GM18909 (cell line): ENCODE data around the gene ATP2C2.
"Not testable (repeated sequence)": the region's sequence is repeated elsewhere in the genome, so short reads cannot be mapped to it uniquely, and the experiment has no call there.

ENCODE experiments used
- ATAC-seq: cut with Tn5 transposase; IDR thresholded peaks from one replicate; pipeline ENCODE4 v1.9.1; 2021; ENCODE audit warnings: mild to moderate bottlenecking; ENCODE audit not compliant: unreplicated experiment, poor library complexity

Gene ATP2C2

DNA sequence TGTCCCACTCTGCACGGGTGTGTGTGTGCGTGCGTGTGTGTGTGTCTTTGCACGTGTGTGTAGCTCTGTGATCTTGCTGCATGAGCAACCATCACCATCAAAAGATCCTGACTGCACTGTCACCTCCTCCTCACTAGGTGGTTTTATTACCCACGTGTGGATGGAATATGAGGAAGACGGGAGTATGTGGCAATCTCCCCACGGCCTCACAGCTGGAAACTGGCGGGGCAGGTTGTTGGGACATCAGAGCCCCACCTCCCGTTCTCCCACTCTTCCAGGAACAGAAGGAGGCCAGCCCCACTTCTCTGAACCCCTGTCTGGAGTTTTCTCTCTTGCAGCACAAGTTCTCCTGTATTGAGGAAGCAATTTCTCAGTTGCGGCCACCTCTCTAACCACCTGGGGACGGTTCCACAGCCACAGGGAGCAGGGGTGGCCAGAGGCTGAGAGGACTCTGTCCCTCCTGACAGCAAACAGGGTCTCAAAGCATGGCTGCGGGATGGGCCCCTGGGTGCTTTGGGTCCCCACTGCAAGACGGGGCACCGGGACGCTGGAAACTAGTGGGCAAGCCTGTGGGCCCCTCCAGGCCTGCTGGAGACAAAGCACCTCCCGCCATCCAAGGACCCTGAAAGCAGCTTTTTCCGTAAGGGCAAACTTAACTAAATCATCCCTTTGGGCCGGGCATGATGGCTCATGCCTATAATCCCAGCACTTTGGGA is 27.9 kb upstream of the ATP2C2 start:
- ATAC-seq: no peak

DNA sequence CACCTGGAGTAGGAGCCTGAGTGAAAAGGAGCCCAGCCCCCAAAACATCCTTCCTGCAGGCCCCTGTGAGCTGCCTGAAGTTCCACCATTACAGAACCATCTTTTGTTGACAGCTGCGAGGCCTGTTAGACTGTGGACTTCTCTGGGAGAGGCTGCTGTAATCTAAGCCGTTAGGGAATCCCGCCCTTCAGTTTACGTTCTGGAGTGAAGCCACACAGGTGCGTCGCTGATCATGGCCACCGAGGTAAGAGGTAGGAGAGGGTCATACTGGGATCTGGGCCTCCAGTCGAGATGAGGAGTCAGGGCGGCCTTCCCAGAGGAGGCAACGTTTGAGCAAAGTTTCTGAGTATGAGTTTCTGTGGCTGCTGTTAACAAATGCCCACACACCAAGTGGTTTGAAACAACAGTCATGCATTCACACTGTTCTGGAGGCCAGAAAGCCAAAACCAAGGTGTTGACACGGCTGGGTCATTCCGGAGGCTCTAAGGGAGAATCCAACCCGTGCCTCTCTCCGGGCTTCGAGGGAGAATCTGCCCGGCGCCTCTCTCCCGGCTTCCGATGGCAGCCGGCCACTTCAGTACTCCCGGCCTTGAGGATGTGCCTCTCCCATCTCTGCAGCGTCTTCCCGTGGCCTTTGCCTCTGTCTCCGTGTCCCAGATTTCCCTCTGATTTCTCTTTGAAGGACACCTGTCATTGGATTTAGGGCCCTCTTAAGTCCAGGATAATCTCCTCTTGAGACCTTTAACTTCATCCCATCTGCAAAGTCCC is 26.6 kb upstream of the ATP2C2 start:
- ATAC-seq: no peak

DNA sequence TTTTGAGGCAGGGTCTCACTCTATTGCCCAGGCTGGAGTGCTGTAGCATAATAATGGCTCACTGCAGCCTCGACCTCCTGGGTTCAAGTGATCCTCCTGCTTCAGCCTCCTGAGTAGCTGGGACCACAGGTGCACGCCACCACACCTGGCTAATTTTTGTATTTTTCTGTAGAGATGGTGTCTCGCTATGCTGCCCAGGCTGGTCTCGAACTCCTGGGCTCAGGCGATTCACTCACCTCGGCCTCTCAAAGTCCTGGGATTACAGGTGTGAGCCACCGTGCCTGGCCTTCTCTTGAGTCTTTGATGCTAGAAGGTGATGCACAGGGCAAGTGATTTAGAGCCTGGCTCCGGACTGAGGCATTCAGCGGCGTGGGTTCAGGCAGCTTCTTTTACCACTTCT is 24.5 kb upstream of the ATP2C2 start:
- not testable (repeated sequence) for ATAC-seq

DNA sequence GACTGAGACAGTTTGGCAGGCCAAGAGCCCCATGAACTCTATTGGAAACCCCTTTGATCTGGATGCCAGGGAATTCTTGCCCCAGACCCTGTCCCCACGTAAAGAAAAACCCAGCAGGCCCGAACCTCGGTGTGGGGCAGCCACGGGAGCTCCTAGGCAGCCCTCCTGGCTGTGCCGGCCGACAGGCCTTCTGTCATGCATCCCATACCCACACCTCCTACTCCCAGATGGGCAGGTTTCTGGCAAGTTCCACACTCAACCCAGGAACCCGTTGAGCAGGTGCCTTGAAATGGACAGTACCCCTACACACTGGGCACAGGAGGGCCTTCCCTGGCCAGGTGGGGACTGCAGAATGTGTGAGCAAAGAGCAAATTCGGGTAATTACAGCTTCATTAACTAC is 23.6 kb upstream of the ATP2C2 start:
- ATAC-seq: no peak

DNA sequence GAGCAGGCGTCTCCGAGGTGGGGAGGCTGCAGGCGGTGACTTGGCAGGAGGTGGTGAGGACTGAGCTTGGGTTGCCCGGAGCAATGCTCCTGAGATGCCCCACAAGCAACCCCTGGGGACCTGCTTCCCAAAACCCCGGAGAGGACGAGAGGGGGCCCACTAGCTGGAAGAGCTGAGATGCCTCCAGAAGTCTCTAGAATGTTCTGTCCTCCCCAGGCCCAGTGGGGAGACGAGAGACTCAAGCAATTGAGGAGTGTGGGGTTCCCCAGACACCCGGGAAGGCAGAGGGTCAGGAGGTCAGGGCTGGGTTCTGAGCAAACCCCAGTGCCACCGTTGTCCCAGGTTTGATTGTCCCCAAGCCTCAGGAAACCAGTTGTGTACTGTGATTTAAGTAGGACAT is 21.2 kb upstream of the ATP2C2 start:
- ATAC-seq: no peak

DNA sequence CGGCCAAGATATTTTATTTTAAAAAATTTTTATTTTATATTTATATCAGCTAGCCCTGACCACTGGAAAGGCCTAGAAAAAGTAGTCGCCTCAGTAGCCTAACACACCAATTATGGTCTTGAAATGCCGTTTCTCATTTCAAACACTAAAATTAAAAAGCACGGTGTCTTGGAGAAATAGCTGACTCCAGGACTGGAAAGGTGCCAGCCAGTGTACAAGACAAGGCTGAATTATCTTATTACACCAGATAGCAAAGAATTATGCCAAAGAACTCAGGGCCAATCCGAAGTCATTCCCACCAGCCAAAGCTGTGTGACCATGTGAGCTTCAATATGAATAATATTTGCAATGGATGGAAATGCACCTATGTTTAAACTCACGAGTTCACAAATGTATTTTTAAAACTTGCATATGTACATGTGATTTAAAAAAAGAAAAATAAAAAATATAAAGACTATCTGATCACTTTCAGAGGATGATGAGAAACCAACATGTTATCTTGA is 19.9 kb upstream of the ATP2C2 start:
- ATAC-seq: no peak

DNA sequence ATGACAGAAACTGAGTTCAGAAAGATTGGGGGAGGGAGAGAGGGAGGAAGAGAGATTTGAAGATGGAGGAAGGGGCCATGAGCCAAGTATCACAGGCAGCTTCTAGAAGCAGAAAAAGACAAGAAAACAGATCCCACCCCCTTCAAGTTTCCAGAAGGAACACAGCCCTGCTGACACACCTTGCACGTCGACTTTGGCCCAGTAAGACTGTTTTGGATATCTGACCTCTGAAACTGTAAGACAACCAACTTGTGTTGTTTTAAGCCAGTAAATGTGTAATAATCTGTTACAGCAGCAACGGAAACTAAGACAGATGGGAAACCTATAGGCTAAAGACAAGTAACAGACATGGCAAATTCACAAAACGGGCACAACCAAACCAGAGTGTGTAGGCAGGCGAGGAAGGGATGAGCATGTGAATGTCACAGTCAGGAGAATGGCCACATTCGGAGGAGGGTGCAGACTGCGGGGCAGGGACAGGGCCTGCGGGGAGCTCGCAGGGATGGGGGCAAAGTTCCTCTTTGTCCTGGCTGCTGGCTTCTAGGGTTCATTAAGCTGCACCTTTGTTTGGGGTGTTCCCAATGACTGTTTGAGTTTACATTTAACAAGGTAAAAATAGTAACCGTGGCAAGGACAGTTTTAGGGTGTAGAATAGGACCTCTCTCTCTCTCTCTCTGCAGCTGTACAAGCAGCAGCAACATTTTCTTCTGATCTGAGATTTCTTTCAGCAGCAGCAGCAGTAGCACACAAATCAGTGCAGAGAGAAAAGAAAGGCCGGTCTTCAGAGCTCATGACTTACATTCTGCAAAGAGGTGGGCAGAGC is 18.3 kb upstream of the ATP2C2 start:
- ATAC-seq: no peak

DNA sequence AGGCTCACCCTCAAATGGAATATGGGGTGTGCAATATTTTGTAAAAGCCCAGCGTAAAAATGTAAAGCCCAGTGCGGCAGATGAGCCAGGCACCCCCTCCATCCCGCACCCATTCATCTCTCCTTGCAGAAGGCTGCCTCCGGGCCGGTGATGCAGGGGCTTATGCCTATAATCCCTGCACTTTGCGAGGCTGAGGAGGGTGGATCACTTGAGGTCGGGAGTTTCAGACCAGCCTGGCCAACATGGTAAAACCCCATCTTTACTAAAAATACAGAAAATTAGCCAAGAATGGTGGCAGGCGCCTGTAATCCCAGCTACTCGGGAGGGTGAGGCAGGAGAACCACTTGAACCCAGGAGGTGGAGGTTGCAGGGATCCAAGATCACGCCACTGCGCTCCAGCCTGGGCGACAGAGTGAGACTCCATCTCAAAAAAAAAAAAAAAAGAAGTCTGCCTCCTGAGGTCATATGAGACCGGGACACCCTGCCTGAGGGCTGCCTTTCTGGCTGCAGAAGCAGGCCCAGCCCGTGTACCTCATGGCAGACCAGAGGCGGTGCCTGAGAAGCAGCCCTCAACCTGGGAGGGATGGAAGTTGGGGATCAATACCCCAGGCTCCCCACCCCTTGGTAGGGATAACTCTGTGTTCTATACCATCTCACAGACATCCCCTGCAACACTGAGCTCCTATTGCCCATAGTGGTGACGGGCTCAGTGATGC is 17.5 kb upstream of the ATP2C2 start:
- no peak for ATAC-seq

DNA sequence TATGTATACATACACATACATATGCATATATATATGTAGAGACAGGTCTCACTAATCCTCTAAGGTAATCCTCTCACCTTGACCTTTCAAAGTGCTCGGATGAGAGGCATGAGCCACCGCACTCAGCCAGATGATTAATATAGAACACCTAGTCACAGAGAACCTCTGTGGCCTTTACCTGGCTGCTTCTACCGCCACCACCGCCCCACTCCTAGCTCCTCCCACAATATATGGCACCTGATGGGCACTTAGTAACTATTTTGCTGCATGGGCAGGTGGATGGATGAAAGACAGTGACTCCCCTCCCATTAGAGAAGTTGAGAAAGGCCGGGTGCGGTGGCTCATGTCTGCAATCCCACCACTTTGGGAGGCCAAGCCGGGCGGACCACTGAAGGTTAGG is 16.7 kb upstream of the ATP2C2 start:
- ATAC-seq: no peak

DNA sequence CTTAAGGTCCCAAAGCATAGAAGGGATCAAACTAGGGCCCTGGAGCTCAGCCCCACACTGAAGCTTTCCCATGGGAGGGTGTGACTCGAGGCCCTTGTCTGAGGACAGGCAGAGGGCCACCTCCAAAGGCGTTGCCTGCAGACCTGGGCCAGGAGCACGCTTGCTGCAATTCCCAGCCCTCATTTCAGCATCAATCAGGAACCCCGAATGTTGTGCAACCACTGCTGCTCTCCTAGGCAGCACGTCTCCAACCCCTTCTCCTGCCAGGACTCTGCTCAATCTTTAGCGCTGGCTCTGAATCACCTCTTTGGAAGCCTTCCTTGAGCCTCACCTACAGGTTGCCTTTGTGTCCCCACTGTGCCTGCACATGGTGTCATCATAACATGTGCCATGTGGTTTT is 14.0 kb upstream of the ATP2C2 start:
- ATAC-seq: no peak

DNA sequence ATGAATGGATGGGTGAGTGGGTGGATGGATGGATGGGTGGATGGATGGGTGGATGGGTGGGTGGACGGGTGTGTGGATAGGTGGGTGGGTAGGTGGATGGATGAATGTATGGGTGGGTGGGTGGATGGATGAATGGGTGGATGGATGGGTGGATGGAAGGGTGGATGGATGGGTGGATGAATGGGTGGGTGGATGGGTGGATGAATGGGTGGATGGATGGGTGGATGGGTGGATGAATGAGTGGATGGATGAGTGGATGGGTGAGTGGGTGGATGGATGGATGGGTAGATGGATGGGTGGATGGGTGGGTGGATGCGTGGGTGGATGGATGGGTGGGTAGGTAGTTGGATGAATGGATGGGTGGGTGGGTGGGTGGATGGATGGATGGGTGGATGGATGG is 13.2 kb upstream of the ATP2C2 start:
- no peak for ATAC-seq

DNA sequence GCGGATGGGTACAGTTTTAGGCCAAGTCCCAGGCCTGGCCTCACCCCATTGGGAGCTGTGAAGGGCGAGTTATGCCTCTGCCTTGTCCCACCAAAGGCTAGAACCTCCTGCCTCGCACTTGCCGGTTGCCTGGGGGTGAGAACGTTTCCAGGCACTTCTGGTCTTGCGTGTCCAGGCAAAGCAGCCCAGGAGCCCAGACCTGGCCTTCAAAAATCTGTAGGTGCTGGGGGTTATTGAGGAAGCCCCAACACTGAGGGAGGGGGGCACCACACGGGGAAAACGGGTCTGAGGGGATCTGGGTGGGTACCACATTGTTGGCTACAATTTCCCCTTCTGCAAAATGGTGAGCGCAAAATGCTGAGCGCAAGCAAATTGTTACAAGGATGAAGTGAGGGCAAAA is 12.2 kb upstream of the ATP2C2 start:
- no peak for ATAC-seq

DNA sequence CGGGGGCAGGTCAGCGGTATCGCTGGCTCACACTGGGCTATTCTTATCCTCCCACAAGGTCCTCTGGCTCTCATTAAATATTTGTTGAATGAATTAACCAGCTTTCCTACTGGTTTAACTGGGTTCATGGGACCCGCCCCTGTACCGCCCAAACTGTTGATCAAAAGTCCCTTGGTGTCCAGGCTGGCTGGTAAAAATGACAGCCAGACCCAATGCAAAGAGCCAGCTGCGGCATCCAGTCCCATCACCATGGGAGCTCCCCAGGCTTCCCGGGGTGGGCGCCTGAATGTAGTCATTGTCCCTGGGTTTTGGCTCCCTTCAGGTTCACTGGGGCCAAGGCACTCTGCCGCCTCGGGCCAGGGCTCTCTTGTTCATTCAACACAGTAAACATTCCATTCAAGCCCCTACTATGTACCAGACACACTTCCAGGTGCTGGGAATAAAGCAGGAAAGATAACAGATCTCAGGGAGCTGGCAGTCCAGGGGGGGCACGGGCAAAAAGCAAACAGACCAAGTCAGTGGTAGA is 11.7 kb upstream of the ATP2C2 start:
- ATAC-seq: no peak

DNA sequence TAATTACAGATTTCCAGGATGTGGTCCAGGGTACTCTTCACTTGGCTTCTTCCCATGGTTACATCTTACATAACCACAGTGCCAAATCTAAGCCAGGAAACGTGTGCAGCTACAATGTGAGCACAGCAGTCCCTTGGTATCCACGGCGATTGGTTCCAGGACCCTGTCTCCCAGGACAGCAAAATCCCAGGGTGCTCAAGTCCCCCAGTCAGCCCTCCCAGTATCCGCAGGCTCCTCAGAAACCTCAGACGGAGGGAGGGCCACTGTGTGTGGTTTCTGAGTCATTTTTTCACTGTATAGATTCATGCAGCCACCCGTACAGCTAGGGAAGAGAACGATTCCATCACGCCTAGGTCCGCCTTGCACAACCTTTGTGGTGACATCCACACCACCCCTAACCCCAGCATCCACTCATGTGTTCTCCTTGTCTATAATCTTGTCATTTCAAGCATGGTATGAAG is 11.1 kb upstream of the ATP2C2 start:
- ATAC-seq: no peak

DNA sequence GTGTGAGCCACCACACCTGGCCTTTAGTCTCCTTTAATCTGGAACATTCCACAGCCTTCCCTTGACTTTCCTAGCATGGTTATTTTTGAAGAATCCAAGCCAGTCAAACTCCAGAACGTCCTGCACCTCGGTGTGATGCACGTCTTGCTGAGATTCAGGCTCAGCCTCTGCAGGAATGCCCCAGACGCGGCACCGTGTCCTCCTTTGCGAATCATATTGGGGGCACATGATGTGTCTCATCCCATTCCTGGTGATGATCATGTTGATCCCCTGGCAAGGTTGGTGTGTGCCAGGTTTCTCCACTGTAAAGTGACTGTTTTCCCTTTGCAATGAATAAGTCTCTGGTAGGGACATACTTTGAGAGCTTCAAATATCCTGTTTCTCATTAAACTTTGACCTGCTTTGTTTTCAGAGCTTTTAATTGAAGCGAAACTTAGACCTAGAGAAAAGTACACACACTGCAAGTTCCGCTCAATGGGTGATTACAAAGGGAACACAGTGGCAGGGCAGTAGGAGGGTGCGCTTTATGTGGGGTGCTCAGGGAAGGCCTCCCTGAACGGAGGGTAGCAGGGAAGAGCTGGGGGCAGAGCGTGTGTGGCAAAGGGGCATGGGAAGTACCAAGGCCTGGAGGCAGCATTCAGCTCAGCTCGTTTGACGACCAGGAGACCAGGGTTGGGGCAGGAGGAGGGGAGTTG is 9.6 kb upstream of the ATP2C2 start:
- no peak for ATAC-seq

DNA sequence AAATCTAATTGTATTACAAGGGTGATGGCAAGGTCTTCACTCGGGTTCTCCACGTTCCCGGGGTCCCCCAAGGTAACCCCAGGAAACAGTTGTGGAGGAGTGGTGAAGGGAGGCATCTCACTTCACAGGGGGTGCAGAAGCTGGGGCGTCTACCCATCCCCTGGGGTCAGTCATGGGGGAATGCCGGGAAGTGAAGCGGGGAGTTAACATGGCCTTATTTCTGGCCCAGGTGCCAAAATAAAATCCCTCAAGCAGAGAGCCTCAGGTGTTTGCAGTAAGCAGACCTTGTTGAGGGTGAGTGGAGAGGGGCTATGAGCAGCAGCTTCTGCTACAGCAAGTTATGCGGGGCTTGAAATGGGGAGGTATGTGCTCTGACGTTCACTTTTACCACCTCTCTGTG is 9.0 kb upstream of the ATP2C2 start:
- no peak for ATAC-seq

DNA sequence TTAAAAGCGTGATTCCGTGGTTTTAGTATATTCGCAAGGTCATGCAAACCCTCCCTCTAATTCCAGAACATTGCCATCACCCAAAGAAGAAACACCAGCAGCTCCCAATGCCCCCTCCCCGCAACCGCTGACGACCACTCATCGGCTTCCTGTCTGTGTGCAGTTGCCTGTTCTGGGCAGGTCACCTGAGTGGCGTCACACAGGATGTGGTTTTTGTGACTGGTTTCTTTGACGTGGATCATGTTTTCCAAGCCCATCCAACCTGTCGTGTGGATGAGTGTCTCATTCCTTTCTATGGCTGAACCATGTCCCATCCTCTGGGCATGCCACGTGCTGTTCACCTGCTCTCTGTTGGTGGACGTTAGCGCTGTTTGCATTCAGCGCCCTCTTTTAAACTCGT is 8.2 kb upstream of the ATP2C2 start:
- ATAC-seq: no peak

DNA sequence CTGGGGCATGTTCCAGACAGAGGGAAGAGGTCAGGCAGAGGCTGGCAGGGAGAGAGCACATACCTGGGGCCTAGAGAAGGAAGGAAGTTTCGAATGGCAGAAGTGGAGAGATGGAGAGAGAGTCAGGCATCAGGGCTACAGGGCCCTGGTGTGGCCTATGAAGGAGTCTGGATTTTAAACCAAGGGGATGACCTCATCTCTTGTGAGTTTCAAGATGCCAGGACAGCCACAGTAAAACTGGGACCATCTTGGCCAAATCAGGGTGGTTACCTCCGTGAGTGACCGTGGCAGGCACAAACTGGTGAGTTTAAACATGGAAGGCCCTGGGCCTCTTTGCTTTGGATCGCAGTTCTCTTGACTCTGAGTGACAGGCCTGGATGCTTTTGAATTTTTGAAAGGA is 7.6 kb upstream of the ATP2C2 start:
- ATAC-seq: no peak

DNA sequence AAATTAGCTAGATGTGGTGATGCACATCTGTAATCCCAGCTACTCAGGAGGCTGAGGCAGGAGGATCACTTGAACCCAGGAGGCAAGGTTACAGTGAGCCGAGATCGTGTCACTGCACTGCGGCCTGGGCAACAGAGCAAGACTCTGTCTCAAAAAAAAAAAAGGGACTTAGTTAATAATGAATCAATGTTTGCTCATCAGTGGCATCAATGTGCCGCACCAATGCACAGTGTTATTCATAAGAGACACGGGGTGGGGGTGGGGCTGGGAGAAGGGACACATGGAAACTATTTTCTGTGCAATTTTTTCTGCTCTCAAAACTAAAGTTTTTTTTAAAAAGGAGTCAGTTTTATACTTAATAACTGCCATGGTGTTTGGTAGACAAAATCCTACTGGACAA is 6.8 kb upstream of the ATP2C2 start:
- no peak for ATAC-seq
